NCI-H2029 (cell line): ENCODE data around the gene ACE.

Experiments used
- DNase-seq: peaks from one replicate; lab custom pipeline; 2025; lab: John Stamatoyannopoulos, UW

ACE gene

DNA sequence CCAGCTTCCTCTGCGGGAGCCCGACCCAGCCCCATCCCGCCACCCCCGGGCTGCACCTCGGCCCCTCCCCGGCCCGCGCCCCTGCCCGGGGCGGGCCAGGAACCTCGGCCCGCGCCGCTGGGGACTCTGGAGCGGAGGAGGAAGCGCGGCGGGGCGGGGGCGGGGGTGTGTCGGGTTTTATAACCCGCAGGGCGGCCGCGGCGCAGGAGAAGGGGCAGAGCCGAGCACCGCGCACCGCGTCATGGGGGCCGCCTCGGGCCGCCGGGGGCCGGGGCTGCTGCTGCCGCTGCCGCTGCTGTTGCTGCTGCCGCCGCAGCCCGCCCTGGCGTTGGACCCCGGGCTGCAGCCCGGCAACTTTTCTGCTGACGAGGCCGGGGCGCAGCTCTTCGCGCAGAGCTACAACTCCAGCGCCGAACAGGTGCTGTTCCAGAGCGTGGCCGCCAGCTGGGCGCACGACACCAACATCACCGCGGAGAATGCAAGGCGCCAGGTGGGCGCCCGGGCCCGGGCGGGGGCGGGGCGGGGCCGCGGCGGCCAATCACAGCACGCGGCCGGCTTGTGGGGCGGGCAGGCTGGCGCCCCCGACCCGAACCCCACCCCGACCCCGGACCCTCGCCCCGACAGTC is at the start of gene ACE:
Gene ACE (plus strand): TSS at position 208 of the 626 bp plus-strand sequence. CDS start 34 bp downstream, at position 242.
- peak; percentile 26 for DNase-seq

DNA sequence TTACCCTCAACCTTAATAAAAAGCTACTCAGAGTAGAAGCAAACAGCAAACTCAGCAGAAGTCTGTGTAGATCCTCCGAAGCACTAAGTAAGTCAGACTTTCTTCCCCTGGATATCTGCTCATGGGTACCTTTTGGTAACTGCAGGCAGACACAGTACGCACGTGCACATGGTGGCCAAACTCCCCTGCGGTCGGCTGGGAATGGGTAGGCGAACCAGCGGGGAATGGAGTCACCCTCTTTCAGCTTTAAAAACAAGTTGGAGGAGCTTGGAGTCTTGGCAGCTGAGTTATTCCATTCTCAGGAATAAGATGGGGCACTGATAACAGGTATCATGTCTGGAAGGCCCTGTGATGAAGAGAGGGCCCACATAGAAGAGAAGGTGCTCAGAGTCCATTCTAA is 47.1 kb upstream of the ACE start:
- no peak for DNase-seq

DNA sequence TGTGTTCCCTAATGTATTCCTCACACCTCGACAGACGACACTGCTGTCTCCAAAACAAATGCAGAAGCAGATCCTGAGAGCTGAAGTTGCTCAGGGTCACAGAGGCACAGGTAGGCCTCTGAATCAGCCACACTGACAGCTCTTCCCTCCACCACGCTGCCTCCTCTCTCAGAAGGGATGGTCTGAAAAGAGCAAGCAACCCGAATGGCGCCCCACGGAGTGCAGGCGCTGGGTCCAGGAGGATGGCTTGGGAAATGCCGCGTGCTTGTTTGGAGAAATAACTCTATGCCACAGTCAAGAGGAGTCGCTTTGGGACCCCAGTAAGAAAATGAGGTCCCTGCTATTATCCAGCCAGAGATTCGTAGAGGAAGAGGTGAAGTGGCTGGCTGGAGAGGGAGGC is 46.6 kb upstream of the ACE start:
- DNase-seq = no peak

DNA sequence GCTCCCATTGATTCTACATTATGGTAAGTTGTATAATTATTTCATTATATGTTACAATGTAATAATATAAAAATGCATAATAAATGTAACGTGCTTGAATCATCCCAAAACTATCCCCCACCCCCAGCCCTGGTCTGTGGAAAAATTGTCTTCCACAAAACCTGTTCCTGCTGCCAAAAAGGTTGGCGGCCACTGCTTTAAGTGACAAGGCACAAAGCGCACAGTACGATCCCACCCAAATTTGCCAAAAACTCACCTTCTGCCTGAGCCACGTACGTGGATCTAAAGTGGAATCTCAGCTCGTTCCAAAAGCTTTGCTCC is 45.3 kb upstream of the ACE start:
- DNase-seq = no peak

DNA sequence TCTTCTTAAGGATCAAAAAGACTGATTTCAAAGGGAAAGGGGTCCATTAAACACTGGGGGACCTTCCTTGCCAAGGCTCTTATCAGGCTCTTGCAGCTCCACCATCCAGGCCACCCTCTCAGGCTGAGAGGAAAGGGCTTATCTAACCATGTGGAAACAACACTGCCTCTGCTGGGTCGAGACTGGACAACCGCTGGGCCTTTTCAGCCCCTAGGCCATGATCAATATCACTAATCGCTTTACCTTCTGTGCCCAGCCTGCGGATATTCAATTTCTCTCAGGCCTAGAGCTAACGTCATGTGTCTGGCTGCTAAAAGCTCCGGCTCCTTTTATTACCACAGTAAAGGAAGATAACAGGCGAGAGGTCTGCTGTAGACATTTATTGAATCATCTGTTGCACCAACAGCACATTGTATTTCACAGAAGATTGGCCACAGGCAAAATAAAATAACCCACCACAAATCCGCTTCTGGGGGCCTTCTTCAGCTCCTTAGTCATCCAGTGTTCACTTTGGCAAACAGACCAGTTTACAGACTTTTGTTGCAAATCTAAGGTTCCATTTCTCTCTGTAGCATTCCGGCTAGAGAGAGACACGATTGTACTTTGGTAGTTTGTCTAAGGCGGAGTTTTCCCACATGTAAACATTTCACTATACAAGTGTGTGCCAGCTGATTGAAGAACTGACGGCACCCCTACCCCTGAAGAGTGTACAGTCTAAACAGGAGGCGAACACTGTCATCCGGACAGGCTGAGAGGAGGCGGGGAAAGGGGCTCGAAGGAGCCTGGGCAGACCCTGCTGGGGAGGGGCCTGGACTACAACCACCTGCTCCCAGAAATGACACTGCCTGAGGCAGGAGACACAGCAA is 44.7 kb upstream of the ACE start:
- DNase-seq = peak; percentile 32

DNA sequence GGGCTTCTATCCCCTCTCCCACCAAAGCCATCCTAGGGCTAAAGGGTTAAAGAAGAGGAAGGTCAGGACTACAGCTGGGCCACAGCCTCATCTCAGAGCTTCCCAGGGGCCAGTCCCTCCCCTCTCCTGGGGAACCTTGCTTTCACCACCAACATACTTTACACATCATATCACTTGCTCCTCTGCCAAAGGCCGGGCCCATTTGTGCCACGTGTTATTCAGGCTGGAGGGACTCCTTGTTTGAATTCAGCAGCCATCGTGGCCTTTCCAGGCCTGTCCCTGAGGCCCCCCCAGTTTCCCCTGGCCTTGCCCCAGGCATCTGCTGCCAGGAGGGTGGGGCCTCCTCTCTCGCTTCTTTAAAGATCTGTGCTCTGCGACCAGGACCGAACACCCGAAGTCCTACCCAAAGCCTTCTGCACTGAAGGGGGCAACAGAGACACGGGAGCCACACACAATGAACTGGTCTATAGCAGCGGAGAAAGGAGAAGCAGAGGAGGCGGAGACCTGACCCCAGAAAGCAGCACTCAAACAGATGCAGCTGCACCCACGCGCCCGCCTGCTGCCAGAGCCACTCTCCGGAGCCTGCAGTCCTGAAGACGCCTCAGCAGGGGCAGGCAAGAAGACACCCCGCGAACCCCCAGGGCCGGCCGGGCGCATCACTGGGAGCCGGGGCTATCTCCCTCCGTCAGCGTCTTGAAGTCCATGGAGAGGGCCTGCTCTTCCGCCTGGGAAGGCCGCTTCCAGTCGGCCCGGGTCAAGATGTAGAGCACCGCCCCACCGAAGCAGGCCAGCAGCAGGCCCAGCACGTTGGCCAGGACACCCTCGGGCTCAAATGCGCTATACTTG is 42.9 kb upstream of the ACE start:
- DNase-seq = no peak

DNA sequence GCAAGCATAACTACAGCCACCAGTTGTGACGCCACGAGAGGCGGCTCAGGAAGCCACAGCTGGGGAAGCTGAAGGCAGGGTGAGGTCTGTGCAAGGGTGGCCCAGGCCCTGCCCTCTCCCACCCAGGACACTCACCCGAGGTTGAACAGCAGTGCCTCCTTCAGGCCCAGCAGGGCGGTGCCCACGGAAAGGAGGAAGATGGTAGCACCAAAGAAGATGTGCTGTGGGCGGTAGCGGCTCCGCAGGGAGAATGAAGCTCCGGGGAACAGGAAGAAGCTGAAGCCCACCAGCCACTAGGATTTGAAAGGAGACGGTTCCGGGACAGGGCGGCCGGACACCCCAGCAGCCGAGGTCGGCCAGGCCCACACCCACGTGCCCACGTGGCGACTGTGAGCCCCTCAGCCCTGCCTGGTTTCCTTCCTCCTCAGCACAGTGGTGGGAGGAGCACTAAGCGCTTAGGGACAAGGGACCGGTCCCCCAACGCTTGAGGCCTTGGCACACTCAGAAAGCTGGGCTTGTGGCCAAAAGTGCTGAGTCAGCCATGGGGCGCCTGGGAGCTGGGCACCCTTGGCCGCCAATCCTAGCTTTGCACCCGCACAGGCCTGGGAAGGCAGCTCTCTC is 41.8 kb upstream of the ACE start:
- peak; percentile 72 for DNase-seq

DNA sequence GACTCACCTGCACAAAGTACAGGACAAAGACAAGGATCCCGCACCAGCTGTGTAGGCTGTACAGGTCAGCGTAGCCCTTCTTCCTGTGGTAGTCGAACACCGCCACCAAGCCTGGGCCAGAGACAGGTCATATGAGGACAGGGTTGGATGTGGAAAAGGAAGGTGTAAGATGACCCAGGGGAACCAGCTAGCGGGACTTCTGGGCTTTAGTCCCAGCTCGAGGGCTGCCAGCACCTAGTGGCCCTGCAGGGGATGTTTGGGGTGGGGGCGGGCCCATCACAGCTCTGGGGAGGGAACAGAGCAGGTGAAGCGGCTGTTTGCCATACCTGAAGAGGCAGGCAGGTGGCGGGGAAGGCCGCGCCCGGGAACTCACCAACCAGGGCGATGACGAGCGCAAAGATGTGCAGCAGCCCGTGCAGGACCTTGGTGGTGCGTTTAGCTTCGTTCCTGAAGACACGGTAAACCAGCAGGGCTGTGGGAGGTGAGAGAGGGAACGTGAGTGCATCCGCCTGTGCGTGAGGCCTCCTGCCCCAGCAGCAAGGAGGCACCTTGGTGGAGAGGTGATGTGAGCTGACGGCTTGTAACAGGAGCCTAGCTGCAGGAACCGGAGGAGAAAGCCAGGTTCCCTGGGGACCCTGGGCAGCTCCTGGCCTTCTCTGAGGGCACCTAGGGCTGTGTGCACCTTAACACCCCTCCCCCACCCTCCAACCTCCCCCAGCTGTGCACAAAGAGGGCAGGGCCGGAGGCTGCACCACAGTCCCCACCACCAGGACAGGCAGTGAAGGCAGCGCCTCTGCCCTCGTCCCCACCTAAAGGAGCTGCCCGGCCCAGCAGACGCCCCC is 41.0 kb upstream of the ACE start:
- peak; percentile 87 for DNase-seq

DNA sequence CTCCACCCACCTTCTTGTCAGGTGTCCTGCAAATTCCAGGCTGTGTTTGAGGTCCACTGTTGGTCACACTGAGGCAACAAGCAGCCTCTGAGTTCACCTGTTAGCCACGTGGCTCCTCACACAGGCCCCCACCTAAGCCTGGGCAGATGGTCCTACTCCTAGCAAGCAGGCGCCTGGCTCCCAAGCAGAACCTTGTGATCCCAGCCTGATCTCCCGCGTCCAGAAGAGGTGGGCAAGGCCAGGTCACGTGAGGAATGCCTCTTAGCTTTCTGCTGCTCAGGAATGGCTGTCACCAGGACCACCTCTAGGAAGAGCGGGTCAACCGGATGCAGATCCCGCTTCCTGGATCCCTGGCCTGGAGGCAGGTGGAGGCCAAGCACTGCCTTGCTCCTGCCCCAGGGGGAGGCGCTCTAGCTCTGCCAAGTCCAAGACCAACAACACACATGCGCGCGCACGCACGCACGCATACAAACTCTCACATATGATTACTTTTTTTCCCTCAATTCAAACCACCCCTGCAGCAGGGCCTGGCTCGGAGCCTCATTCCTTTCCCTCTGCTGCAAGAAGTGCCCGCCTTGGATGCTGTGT is 40.2 kb upstream of the ACE start:
- DNase-seq = no peak

DNA sequence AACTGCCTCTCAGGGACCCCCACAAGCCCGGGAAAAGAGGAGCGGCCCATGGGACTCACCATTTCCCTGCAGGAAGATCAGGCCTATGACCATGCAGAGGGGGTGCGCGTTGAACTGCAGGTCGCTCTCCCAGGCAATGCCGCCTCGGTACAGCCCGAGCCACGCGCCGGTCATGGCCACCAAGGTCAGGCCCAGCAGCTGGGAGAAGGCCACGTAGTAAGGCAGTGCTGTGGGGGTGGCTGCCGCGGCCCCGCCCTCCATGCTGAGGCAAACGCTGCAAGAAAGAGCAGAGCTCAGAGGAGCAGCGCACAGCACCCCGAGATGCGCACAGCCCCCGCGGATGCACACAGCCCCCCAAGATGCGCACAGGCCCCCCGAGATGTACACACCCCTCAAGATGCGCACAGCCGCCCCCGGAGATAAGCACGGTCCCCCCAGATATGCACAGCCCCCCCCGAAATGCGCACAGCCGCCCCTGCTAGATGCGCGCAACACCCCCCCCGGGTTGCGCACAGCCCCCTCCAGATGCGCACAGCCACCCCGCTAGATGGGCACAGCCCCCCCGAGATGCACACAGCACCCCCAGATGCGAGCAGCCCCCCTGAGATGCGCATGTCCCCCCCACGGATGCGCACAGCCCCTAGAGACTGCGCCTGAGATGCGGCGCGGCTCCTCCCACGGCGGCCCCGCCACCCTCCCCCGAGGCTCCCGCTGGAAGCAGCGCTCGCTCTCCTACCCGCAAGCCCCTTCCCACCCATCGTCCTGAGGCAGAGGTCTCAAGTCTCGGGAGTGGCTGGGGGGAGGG is 39.4 kb upstream of the ACE start:
- DNase-seq = no peak

DNA sequence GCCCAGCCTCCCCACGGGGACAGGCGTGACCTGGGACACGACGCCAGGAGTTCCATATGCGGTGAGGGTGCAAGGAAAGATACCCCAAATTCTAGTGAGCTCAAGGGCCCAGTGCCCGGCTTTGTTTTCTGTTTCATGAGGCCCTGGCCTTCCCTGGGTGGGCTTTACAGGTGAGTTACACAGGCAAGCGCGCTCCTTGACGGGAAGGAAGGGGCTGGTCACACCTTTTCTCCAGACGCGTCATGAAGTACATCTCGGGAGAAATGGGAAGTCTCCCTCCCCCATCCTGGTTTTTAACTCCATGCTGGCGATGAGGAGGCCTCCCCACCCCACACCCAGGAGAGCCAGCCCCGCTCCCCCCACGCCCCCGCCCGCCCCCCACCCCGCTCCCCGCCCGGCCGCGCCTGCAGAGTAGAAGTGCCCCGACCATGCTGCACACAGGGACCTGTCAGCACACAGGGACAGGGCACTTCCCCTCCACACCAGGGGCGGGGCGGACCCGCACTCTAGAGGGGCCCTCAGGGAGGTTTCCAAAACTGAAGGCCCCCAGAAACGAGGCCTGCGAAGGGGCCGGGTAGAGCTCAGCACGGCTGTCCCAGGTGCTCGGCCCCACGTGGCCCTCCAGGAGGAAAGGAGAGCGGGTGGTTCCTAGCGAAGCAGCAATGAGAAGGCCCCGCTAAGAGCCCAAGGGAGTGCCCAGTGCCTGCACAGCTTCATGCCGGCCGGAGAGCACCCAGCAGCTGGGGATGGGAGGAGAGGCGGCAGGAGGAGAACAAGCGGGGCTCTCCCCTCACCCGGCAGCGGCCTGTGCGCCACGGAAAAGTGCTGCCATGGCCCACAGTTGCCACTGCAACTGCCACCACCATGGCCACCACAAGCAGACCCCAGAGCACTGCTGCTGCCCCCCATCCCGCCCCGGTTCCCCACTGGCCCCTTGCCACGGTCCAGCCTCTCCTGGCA is 38.5 kb upstream of the ACE start:
- no peak for DNase-seq

DNA sequence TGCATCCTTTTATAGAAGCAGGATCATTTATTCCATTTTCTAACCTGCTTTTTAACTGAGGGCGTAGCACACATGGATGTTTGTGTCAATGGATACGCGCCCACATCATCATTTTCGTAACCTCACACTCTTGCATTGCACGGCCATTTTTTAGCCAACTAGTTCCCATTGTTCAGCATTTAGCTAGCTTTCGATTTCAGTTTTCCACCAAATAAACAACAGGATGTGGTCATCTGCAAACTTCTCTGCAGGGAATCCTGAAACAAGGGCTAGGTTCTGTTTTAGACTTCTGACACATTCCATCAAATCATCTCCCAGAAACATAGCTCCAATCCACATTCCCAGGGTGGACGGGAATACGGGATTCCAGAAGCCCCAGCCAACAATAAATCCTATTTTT is 37.2 kb upstream of the ACE start:
- DNase-seq = no peak

DNA sequence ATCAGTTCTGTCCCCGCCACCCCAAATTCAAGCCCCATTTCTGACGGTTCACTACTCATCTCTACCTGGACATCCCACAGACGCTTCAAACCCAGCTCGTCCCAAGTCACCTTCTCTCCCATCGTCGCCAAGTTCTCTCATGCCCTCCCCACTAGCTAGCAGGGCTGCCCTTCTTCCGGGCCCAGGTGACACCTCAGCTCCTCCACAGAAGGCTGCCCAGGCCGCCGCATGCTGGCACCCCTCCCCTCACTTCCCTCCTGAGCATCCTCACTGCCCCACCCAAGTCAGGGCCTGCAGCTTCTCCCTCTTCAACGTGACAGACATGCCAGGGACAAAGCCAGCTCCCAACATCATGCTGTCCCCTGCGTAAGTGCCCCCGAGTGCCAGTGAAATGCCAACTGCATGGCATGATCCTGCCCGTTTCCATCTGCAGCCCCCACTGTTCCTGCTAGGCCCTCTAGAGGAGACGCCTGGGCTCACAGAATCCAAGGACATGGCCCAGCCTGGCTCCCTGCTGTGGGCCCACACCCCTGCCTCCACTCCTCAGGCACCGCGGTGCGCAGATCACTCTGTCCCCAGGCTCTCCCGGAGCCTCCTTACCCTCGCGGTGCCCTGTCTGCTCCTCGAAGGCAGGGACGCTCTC is 36.6 kb upstream of the ACE start:
- no peak for DNase-seq

DNA sequence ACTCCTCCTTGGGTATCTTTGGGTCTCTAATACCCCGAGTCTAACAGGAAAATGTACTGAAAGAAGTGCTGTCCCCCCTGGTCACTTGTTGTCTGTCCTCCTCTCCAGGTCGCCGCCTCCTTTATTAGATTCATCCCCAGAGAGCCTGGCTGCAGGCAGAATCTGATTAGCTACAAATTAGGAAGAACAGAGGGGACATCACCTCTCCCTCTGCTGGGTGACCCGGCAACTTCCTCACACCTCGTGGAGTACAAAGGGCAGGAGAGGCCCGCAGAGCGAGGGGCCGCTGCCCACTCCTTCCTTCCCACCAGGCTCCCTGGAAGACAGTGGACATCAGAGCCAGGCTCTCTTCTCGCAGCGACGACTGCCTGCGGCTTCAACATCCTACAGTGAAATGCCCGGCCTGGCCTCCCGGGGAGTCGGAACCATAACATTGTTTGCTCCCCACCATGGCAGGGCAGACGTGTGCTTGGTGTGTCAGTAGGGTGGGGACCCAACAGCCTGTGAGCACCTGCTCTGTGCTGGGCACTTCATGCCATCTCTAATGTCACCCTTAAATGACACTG is 36.0 kb upstream of the ACE start:
- no peak for DNase-seq

DNA sequence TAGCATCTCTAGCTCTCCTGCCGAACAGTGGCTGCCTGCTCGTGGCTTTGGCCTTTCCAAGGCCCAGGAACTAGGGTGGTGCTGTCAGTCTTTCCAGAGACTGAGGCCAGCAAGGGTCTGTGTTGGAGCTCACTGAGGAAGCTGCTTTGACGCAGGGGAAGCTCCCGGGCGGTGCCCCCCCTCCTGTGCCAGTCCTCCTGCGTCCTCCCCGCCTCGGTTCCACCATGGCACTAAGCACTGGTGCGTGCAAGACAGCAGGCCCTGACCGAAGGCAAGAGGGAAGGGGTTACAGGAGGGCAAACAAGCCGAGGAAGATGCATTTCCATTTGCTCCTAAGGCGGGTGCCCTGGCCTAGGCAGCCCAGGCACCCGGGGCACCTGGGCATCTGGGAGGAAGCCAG is 35.2 kb upstream of the ACE start:
- no peak for DNase-seq

DNA sequence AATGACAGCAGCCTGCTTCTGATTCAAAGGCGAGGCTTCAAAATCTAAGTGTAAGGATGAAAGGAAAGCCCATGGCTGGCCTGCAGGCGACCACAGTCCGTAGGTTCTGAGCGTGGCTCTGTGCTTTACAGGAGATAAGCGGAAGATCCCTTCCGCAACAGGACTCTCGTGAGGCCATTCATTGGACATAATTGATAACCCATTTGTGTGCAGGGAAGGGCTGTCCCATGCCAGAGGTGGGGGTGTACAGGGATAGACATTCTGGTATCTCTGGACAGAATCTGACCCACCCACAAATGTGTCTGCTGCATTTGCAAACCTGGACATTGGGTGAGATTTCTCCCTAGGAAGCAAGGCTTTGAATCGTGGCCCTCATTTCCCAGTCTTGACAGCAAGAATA is 34.8 kb upstream of the ACE start:
- DNase-seq = no peak

DNA sequence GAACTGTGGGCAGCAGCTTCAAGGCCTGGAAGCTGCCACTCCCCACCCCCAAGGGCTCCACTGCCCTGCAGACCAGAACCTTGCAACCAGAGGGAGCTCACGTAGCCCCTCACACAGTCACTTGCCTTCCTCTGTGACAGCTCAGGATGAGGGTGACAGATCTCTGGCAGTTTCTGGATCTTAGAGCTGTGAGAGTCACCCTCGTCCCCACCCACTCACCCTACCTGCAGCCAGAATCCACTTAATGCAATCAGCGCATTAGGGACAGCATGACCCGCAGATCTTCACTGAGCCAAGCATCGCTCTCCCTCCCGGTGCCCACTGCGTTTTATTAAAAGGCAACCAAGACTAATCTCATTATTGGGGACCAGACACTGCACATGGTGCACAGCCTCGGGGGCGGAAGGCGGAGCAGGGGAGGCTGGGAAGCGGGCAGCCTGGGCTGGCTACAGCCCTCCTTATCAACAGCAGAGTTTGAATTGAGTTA is 34.3 kb upstream of the ACE start:
- no peak for DNase-seq

DNA sequence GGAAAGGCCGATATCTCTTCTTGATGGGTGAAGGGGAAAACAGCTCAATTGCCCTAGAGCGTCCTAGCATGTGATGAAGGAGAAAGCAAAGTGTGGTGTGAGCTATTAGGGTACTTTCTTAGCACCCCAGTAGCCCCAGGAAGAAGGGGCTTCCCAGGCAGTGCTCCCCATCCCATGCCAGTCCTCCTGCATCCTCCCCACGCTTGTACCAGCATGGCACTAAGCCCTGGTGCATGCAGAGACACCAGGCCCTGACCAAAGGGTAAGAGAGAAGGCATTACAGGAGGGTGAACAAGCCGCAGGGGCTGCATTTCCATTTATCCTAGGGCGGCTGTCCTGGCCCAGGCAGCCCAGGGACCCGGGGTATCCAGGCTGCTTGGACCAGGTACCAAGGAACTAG is 33.8 kb upstream of the ACE start:
- DNase-seq = no peak
